ENCODE results near the gene SLC43A2.

SLC43A2 gene

GRCh38 chr17:1623057-1623630 is 5.5 kb downstream of the SLC43A2 start:
- DNase-seq (ENCODE audit: low read depth, low spot score), result no peak

- DNase-seq (ENCODE audit: low read depth, low spot score), result no peak
Measured at GRCh38 chr17:1621273-1621954, 7.2 kb downstream of the SLC43A2 start.

DNA sequence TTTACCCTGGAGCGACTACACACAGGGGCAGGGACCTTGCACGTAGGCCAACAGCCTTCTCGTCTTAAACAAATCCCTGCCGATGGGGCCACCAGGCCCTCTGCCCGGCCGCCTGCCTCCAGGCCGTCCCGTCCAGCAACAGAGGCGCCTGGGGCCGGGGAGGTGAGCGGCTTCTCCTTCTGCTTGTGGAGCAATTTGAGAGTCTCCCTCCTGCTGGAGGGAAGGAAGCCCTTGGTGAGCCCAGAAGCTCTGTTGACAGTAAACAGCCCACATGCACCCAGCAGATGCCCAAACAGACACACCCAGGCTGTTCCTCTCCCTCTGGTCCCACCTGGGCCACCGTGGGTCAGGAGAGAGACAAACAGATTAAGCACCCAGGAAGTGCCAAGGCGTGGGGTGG is 8.1 kb downstream of the SLC43A2 start:
- DNase-seq (ENCODE audit: low read depth, low spot score), result no peak

GRCh38 chr17:1617620-1618174 is 10.9 kb downstream of the SLC43A2 start:
- DNase-seq (ENCODE audit: low read depth, low spot score), result no peak

GRCh38 chr17:1616101-1616500 is 12.5 kb downstream of the SLC43A2 start:
- DNase-seq (ENCODE audit: low read depth, low spot score), result no peak

- no peak for DNase-seq (ENCODE audit: low read depth, low spot score)
Measured at GRCh38 chr17:1612400-1612799, 16.2 kb downstream of the SLC43A2 start.

- DNase-seq (ENCODE audit: low read depth, low spot score), result no peak
Measured at GRCh38 chr17:1611715-1612114, 16.9 kb downstream of the SLC43A2 start.

DNA sequence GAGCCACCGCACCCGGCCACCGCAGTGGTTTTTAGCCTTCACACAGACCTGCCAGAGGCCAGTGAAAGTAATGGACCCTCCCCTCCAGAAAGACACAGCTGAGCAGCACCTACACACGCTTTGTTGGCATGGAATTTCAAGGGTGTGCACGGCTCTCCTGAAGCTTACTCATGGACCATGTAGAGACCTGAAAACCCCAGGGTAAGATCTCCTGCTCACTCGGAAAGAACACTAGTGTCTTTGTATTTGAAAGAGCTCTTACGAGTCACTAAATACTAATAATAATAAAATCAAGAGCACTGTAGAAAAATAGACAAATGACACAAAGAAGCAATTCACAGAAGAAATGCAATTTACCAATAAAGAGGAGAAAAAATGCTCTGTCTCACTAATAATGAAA is 20.0 kb downstream of the SLC43A2 start:
- no peak for DNase-seq (ENCODE audit: low read depth, low spot score)

DNA sequence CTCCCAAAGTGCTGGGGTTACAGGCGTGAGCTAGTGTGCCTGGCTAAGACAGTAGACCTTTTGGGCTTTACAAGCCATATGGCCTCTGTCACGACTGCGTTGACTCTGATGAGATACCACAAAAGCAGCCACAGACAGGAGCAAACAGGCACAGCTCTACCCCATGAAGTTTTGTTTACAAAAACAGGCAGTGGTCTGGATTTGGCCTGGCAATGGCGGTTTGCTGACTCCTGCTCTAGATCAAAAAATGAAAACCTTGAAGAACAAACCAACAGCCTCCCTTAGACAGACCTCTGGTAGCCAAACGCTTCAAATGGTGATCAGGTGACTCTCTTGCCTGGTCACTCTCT is 20.7 kb downstream of the SLC43A2 start:
- no peak for DNase-seq (ENCODE audit: low read depth, low spot score)

- no peak for DNase-seq (ENCODE audit: low read depth, low spot score)
Measured at GRCh38 chr17:1606352-1606985, 22.2 kb downstream of the SLC43A2 start.

GRCh38 chr17:1605681-1606351 is 22.8 kb downstream of the SLC43A2 start:
- DNase-seq (ENCODE audit: low read depth, low spot score), result no peak

- DNase-seq (ENCODE audit: low read depth, low spot score), result no peak
Measured at GRCh38 chr17:1604831-1605528, 23.7 kb downstream of the SLC43A2 start.

- DNase-seq (ENCODE audit: low read depth, low spot score), result no peak
Measured at GRCh38 chr17:1601571-1601970, 27.1 kb downstream of the SLC43A2 start.

DNA sequence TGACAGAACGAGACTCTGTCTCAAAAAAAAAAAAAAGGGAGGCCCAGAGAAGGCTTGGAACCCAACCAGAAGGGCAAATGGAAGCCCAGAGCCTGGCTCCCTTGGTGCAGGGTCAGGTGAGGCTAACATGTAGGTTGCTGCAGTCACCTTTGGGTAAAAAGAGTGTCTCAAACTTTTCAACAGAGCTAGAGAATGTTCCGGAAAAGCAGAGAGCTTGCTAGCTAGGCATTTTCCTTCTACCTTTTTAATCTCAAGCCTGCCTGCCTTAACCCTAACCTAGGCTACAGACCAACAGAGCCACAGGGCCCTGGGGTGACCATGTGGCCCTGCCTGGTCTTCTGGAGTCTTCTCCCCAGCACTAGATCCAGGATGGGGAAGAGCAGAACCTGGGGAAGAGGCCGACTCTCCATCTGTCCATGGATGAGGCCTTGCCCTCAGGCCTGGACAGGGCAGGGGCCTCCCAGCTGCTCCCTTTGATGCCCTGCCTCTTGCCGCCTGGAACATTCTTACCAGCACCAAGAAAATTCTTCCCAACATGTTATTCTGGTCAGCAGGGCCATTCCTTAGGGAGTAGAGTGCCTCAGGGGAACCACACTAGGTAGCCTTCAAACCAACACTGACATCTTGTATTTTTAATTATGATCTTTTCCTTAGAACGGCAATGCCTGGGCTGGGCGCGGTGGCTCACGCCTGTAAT is 30.1 kb downstream of the SLC43A2 start:
- DNase-seq (ENCODE audit: low read depth, low spot score), result no peak

DNA sequence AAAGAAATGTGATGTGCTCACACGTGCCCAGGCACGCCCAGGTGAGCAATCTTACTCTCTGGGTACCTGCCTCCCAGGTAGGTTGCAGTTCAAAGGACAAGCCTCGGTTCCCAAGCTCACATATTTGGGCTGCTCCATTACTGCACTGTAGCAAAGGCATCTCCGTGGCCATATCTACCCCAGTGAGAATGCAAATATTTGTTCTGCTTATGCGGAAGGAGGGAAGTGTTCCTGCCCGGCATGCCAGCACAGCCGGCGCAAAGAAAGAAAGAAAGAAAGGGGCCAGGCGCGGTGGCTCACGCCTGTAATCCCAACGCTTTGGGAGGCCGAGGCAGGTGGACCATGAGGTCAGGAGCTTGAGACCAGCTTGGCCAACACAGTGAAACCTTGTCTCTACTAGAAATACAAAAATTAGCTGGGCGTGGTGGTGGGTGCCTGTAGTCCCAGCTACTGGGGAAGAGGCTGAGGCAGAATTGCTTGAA is 30.7 kb downstream of the SLC43A2 start:
- no peak for DNase-seq (ENCODE audit: low read depth, low spot score)

DNA sequence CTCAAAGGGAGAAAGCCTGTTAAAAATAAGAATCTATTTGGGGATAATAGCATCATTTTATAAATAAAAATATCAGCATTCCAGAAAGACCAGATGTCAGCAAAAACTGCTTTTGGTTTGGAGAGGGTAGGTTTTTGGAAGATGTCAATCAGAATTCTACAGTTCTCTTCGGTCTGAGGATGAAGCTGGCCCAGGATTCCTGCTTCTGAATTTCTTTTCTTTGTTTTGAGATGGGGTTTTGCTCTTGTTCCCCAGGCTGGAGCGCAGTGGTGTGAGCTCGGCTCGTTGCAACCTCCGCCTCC is 35.1 kb downstream of the SLC43A2 start:
- no peak for DNase-seq (ENCODE audit: low read depth, low spot score)

GRCh38 chr17:1592751-1593629 is 35.6 kb downstream of the SLC43A2 start:
- DNase-seq (ENCODE audit: low read depth, low spot score), result no peak

GRCh38 chr17:1591474-1592090 is 37.1 kb downstream of the SLC43A2 start:
- DNase-seq (ENCODE audit: low read depth, low spot score), result no peak

DNA sequence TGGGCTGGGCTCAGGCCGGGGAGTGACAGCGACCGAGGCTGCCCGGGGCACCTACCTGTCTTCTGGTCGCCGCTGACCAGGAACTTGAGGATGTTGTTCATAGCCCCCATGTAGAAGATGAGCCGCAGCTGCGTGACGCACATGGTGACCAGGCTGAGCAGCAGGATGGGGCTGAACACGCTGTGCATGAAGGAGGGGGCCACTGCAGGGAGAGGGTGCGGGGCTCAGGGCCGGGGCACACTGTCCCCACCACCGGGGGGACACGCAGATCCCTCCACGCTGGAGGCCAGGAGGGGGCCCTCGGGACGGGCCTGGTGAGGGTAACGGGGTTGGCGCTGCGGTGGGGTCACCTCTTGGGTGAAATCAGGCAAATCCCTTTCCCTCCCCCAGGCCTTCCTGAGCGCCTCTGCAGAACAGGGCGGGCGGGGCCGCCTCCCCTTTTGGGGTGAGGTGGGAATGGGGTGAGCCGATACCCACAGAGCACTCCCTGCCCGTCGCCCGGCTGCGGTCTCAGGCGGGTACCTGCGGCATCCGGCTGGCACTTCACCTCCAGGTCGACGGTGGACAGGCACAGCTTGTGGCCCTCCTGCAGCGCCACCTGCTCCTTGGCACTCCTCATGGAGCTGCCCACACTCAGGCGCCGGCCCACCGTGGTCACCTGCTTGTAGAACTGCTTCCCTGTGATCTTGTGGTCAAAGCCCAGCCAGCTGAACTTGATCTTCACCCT is 37.7 kb downstream of the SLC43A2 start:
- DNase-seq (ENCODE audit: low read depth, low spot score), result no peak
